ENCODE data around the gene TTC12. TPM values are rescaled to one million over a fixed set of nuclear protein-coding genes. Genes with fewer than 3 reads are reported as not detected.

TTC12 gene
- 3.8 and 7.0 TPM in 2 replicates for total RNA-seq

DNA sequence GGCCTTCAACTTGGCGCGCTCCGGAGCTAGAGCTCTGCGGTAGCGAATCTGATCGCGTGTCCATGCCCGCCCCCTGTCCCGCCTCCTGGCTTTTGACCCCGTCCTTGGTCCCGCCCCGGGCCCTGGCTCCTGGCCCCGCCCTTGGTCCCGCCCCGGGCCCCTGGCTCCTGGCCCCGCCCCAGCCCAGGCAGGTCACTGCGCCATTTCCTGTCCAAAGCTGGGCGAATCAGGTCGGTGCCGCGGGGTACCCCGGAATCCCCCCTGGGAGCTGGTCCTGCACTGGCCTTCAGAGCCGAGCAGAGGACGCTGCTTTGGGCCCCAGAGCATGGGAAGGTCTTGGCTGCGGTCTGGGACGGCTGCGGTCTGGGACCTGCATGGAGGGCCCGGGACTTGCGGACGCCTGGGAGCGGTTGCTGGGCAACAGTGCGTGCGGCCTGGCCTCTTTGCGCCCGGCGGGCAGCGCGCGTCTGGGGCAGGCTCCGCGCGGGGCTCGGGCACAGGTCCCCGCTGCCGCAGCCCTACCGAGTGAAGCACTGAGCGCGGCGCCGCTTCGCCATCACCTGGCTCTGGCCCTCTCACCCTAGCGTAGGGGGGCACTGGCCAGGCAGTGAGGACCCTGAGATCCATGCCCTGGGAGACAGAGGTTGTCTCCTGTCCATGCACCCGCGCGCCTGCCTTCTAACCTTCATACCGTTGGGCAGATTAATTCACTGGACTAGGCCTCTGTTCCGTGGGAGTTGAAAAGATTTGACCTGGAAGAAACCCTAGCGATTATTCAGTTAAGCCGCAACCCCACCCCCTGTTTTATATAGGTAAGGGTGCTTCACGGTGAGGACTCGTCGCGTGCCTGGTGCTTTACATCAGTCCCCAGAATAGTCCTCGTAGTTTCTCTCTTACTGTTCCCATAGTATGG, at the start of gene TTC12:
TSS of gene TTC12 (plus strand) at position 195 of the 913 bp plus-strand sequence. CDS start 1,675 bp downstream, outside the sequence.

GRCh38 chr11:113387605-113388211, 73.3 kb downstream of the TTC12 start, which contains the start of gene ANKK1:
ANKK1 (plus strand) TSS chr11:113387779; CDS start chr11:113387885, 106 bp downstream.

Other genes starting within 250 kb of the TTC12 start
- 0.05 TPM in 1 of 2 replicates, not detected in the other for gene ANKK1, start 73.2 kb downstream of the TTC12 start, total RNA-seq
- gene DRD2, start 160.8 kb downstream of the TTC12 start, total RNA-seq, result not detected in 2 replicates